ENCODE data around the gene PARP9. TPM values are rescaled to one million over a fixed set of nuclear protein-coding genes. Genes with fewer than 3 reads are reported as not detected.

PARP9 gene
- total and polyA plus RNA-seq, 2 of the 4 experiments (the other 2 are of a cell fraction): 6.7 to 7.7 TPM

DNA sequence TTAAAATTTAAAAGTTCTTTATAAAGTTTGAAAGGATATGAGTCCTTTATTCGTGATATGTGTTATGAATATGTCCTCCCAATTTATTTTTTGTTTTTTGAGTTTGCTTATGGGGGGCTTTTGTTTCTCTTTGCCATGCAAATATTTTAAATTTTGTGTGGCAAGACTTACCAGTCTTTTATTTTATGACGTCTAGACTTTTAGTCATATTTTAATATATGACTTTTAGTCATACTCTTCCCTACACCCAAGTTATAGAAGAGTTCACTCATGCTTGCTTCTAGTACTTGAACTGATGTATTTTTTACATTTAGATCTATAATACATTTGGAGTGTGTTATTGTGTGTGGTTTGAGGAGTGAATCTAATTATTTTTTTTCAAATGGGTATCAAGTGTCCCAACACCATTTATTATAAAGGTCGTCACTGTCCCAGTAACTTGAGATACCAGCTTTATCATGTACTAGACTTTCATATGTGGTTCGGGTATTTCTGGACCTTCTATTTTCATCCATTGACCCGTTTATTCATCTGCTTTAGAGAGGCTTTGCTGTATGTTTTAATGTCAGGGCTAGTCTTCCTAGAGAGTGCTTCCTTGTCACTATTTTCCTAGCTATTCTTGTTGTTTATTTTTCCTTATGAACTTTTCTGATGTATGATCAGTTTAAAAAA is 14.1 kb upstream of the PARP9 start:
- H3K9ac ChIP-seq (ENCODE audit: low read depth, low read length): no peak overlapping the region
- no CpG with 5 or more reads among the region's 5 CpGs for WGBS, 2 experiments (ENCODE audit: extremely low coverage in 2 of 2, insufficient read length in 1 of 2)
- H3K79me1 ChIP-seq (ENCODE audit: low read depth in 1 of 2, low read length in 2 of 2): no peaks in the 10 kb centered on the region
- H3K4me2 ChIP-seq (ENCODE audit: low read depth, low read length): no peak overlapping the region; the same call in 1 of the 2 replicates
- H3K4me1 ChIP-seq (ENCODE audit: control insufficient read depth, insufficient read depth, low read length): peaks cover 4% of the 10 kb centered on the region; the same call in 1 of the 2 replicates
- no peak overlapping the region for H2BK120ac ChIP-seq (ENCODE audit: low read depth, low read length)
- TF ChIP-seq RAD21 (IDR thresholded peaks at IDR 0.05; ENCODE audit: low read length) (no peak), POLR2A (IDR thresholded peaks at IDR 0.05; ENCODE audit: low read depth, low read length) (no peak), RCOR1 (IDR thresholded peaks at IDR 0.05; ENCODE audit: insufficient replicate concordance, low read length) (no peak), ELK1 (IDR thresholded peaks at IDR 0.05; ENCODE audit: borderline replicate concordance, low read depth, low read length) (no peak), BHLHE40 (IDR thresholded peaks at IDR 0.05; ENCODE audit: low read depth, low read length) (no peak), NFE2L2 (IDR thresholded peaks at IDR 0.05; ENCODE audit: low read depth, low read length) (no peak)
- 0 out of 2 replicates have a peak overlapping the region, but pooled peaks have one; percentile 4 for H3K56ac ChIP-seq (ENCODE audit: extremely low read depth, insufficient read depth, low read length)
- no peak overlapping the region for H3K23ac ChIP-seq (ENCODE audit: low read depth, low read length)
- BruUV-seq (replicated peaks): no TSS peak
- H2BK5ac ChIP-seq (ENCODE audit: low read depth, low read length, poor library complexity, severe bottlenecking): no peak overlapping the region
- H3K36me3 ChIP-seq (ENCODE audit: control insufficient read depth, insufficient read depth, low read length): no peaks in the 10 kb centered on the region
- no peak overlapping the region for H3K18ac ChIP-seq (ENCODE audit: low read depth, low read length)
- H2AFZ ChIP-seq (replicated peaks; ENCODE audit: low read length, poor library complexity): no peak overlapping the region
- in situ Hi-C loops (cut with MboI; ENCODE audit: low sequenced_read_pairs) (no loop called here), dilution Hi-C loops (cut with HindIII; ENCODE audit: low sequenced_read_pairs, unreplicated experiment) (no loop called here), intact Hi-C loops (cut with micrococcal nuclease) (no loop called here)
- H2AK9ac ChIP-seq (replicated peaks; ENCODE audit: low read depth, low read length, poor library complexity): no peak overlapping the region
- H2AK5ac ChIP-seq (ENCODE audit: low read depth, low read length): no peak overlapping the region
- ATAC-seq (ENCODE audit: low read depth) (no peak), DNase-seq (no peak)
- H4K5ac ChIP-seq (ENCODE audit: low read depth, low read length): no peak overlapping the region
- no peaks in the 10 kb centered on the region for H3K27me3 ChIP-seq (ENCODE audit: control insufficient read depth, insufficient read depth, low read length)
- no peak overlapping the region for H2BK15ac ChIP-seq (ENCODE audit: low read depth, low read length)
- CTCF ChIA-PET: interaction anchor here (0.6 kb wide), 1 partner anchor 230 kb away, joined by 3 read pairs; no protein-coding TSS in a partner anchor
- H4K8ac ChIP-seq (ENCODE audit: low read depth in 2 of 2, low read length in 2 of 2): no peak overlapping the region
- H4K91ac ChIP-seq (ENCODE audit: insufficient read depth, low read depth, low read length): no peak overlapping the region
- no peak overlapping the region for H3K27ac ChIP-seq (ENCODE audit: insufficient read depth, low read length)
- H4K20me1 ChIP-seq (ENCODE audit: insufficient read depth, low read length): no peaks in the 10 kb centered on the region
- H3K9me3 ChIP-seq (ENCODE audit: control insufficient read depth, insufficient read depth, low read length): peaks cover 6% of the 10 kb centered on the region
- POLR2A ChIA-PET (ENCODE audit: unreplicated experiment): interaction anchor here (0.9 kb wide), 1 partner anchor 9 kb away, joined by 5 read pairs; no protein-coding TSS in a partner anchor
- no peak overlapping the region for H3K14ac ChIP-seq (replicated peaks; ENCODE audit: low read depth, low read length)
- H3K9me1 ChIP-seq (ENCODE audit: insufficient read depth, low read length): no peaks in the 10 kb centered on the region
- no peak overlapping the region for H3K4me3 ChIP-seq (ENCODE audit: insufficient read depth, low read depth, low read length)
- H2BK20ac ChIP-seq (ENCODE audit: low read depth, low read length): no peak overlapping the region
- H3K4ac ChIP-seq (ENCODE audit: low read depth, low read length): no peak overlapping the region

All from IMR-90 (cell line).